NB4 (cell line): Measurements from ENCODE around the gene RBM6.

ENCODE experiments used
- DNase-seq: peaks from one replicate; pipeline ENCODE4 v3.0.0; 2010; ENCODE audit warnings: low read depth
- H3K4me3 ChIP-seq: one replicate; pipeline ENCODE4 v1.5.1; 2011; ENCODE audit warnings: mild to moderate bottlenecking, low read depth, low read length, moderate library complexity
- CTCF ChIP-seq: IDR thresholded peaks from one replicate; pipeline ENCODE4 v1.5.1; 2012; ENCODE audit warnings: low read depth, low read length
- MAX ChIP-seq: IDR thresholded peaks from 2 replicates; pipeline ENCODE4 v1.6.1; 2011; ENCODE audit warnings: low read depth, low read length
- MYC ChIP-seq: IDR thresholded peaks from 2 replicates; pipeline ENCODE4 v1.6.1; 2011; ENCODE audit warnings: low read depth, low read length
- POLR2A ChIP-seq: IDR thresholded peaks from 2 replicates; pipeline ENCODE4 v1.6.1; 2011; ENCODE audit warnings: mild to moderate bottlenecking; ENCODE audit not compliant: insufficient read length; ENCODE audit errors: extremely low read depth

RBM6 gene

GRCh38 chr3:50102558-50102957 lies 162.6 kb downstream of the RBM6 start:
- H3K4me3 ChIP-seq: no peak overlapping the region
- DNase-seq: no peak
- TF ChIP-seq MAX: no peak
- no peak for TF ChIP-seq CTCF
- TF ChIP-seq POLR2A: no peak
- TF ChIP-seq MYC: no peak

- no peak overlapping the region for H3K4me3 ChIP-seq
- no peak for DNase-seq
- no peak for TF ChIP-seq CTCF
- no peak for TF ChIP-seq POLR2A
- TF ChIP-seq MYC: no peak
- TF ChIP-seq MAX: no peak
Measured at GRCh38 chr3:50111757-50112156, 171.8 kb downstream of the RBM6 start.

GRCh38 chr3:50112462-50112861 lies 172.5 kb downstream of the RBM6 start:
- H3K4me3 ChIP-seq: no peak overlapping the region
- DNase-seq: no peak
- no peak for TF ChIP-seq MAX
- TF ChIP-seq MYC: no peak
- no peak for TF ChIP-seq CTCF

- TF ChIP-seq CTCF: no peak
- no peak for TF ChIP-seq MYC
- no peak for TF ChIP-seq MAX
- TF ChIP-seq POLR2A: no peak
- no peak overlapping the region for H3K4me3 ChIP-seq
- no peak for DNase-seq
Measured at GRCh38 chr3:50117120-50117519, 177.2 kb downstream of the RBM6 start.

- H3K4me3 ChIP-seq: no peak overlapping the region
- DNase-seq: no peak
- TF ChIP-seq POLR2A (no peak), MYC (no peak), MAX (no peak), CTCF (no peak)
Measured at GRCh38 chr3:50118237-50118636, 178.3 kb downstream of the RBM6 start.

- no peak for DNase-seq
- H3K4me3 ChIP-seq: no peak overlapping the region
- TF ChIP-seq MYC (no peak), CTCF (no peak), MAX (no peak), POLR2A (no peak)
Measured at GRCh38 chr3:50119786-50120185, 179.8 kb downstream of the RBM6 start.
